PC-3 (cell line): Measurements from ENCODE around the gene PTGES. TPM values are rescaled to one million over a fixed set of nuclear protein-coding genes. Genes with fewer than 3 reads are reported as not detected.

Experiments
- ATAC-seq: fragments of 200-7000 bp; cut with Tn5 transposase; 2 replicates; pipeline ENCODE4 v1.9.1; 2020; ENCODE audit warnings: mild to moderate bottlenecking, moderate library complexity
- BruUV-seq: library from RNA; stranded (reverse); fragments of 400-500 nt; replicated peaks from 2 replicates; lab custom pipeline; 2021; lab: Mats Ljungman, UMichigan
- CTCF ChIA-PET: fragments of 300-600 bp; sonication (Branson Sonifier 250); formaldehyde crosslinking; loops from one replicate; lab custom pipeline; 2022; ENCODE audit warnings: antibody characterized with exemption; lab: Charles Lee
- POLR2A ChIA-PET: fragments of 300-600 bp; sonication (Branson Sonifier 250); formaldehyde crosslinking; loops from one replicate; lab custom pipeline; 2022; ENCODE audit warnings: antibody characterized with exemption; ENCODE audit not compliant: unreplicated experiment; lab: Charles Lee
- DNase-seq: peaks from one replicate; pipeline ENCODE4 v3.0.0-alpha.2; 2015
- H2AFZ ChIP-seq: fragments of 300-600 bp; sonication (generic); 2 replicates; pipeline ENCODE4 v1.6.0; 2016; ENCODE audit warnings: antibody characterized with exemption, low read length
- H3F3A ChIP-seq: fragments of 300-600 bp; sonication (generic); one replicate; pipeline ENCODE4 v1.6.0; 2017; ENCODE audit warnings: antibody characterized with exemption, low read length, control low read depth, mild to moderate bottlenecking; ENCODE audit not compliant: unreplicated experiment
- H3K27ac ChIP-seq: fragments of 300-600 bp; sonication (generic); 2 replicates; pipeline ENCODE4 v1.5.1; 2016; ENCODE audit warnings: mild to moderate bottlenecking, low read length
- H3K27me3 ChIP-seq: fragments of 300-600 bp; sonication (generic); 2 replicates; pipeline ENCODE4 v1.6.1; 2016; ENCODE audit warnings: low read length, mixed read lengths
- H3K36me3 ChIP-seq: fragments of 300-600 bp; sonication (generic); 2 replicates; pipeline ENCODE4 v1.6.1; 2016; ENCODE audit warnings: low read depth, mixed run types, low read length, mixed read lengths
- H3K4me1 ChIP-seq: fragments of 300-600 bp; sonication (generic); 2 replicates; pipeline ENCODE4 v1.5.1; 2016; ENCODE audit warnings: low read length; ENCODE audit not compliant: insufficient read depth
- H3K4me2 ChIP-seq: fragments of 300-600 bp; sonication (generic); 2 replicates; pipeline ENCODE4 v1.6.0; 2016; ENCODE audit warnings: low read length
- H3K4me3 ChIP-seq: fragments of 300-600 bp; sonication (generic); 2 replicates; pipeline ENCODE4 v1.5.1; 2016; ENCODE audit warnings: mild to moderate bottlenecking, low read length, mixed read lengths
- H3K79me2 ChIP-seq: fragments of 300-600 bp; sonication (generic); 2 replicates; pipeline ENCODE4 v1.6.1; 2017; ENCODE audit warnings: low read length, mixed read lengths
- H3K9ac ChIP-seq: fragments of 300-600 bp; sonication (generic); 2 replicates; pipeline ENCODE4 v1.6.0; 2016; ENCODE audit warnings: mild to moderate bottlenecking, low read length
- H3K9me2 ChIP-seq: fragments of 300-600 bp; sonication (generic); replicated peaks from 2 replicates; pipeline ENCODE4 v1.6.1; 2016; ENCODE audit warnings: mixed run types, low read length, mixed read lengths
- H3K9me3 ChIP-seq: fragments of 300-600 bp; sonication (generic); 2 replicates; pipeline ENCODE4 v1.6.1; 2016; ENCODE audit warnings: low read length, mixed read lengths
- H4K20me1 ChIP-seq: fragments of 300-600 bp; sonication (generic); 2 replicates; pipeline ENCODE4 v1.6.1; 2016; ENCODE audit warnings: low read length, mixed read lengths
- CTCF ChIP-seq: fragments of 300-600 bp; sonication (generic); conservative IDR thresholded peaks from 2 replicates; pipeline ENCODE4 v1.5.1; 2017; ENCODE audit warnings: antibody characterized with exemption, low read depth, mild to moderate bottlenecking, low read length
- EZH2 ChIP-seq: fragments of 300-600 bp; sonication (generic); IDR thresholded peaks from one replicate; pipeline ENCODE4 v1.6.1; 2017; ENCODE audit warnings: antibody characterized with exemption, mild to moderate bottlenecking, low read length; ENCODE audit not compliant: unreplicated experiment
- EZH2phosphoT487 ChIP-seq: fragments of 300-600 bp; sonication (generic); IDR thresholded peaks from 2 replicates; pipeline ENCODE4 v1.6.1; 2018; ENCODE audit warnings: mild to moderate bottlenecking, antibody characterized with exemption, low read length, borderline replicate concordance
- intact Hi-C: fragments of 100-400 bp; cut with micrococcal nuclease; formaldehyde crosslinking; loops from 2 replicates; pipeline ENCODE4 v1.9.0; 2023
- total RNA-seq: library from RNA; depleted of rRNA; stranded (reverse); fragments of >200 nt; gene quantifications from 2 replicates; pipeline ENCODE4 v1.2.3, GENCODE V29; 2014

The PTGES gene
- total RNA-seq, 1 experiment from 2014 or later: 21.0 TPM

GRCh38 chr9:129694243-129694646, 58.6 kb downstream of the PTGES start:
- Histone ChIP-seq H3K9me2 (no peaks in the 10 kb centered on the region), H3K27me3 (no peaks in the 10 kb centered on the region), H3K27ac (no peak overlapping the region), H4K20me1 (no peaks in the 10 kb centered on the region), H3K9ac (no peak overlapping the region), H2AFZ (no peak overlapping the region), H3K9me3 (no peaks in the 10 kb centered on the region), H3K36me3 (no peaks in the 10 kb centered on the region), H3K4me3 (no peak overlapping the region), H3K4me2 (no peak overlapping the region), H3F3A (no peaks in the 10 kb centered on the region), H3K79me2 (no peaks in the 10 kb centered on the region), H3K4me1 (no peaks in the 10 kb centered on the region; the same call in 1 of the 2 replicates)
- POLR2A ChIA-PET: no interaction called here
- no TSS peak for BruUV-seq
- TF ChIP-seq CTCF (no peak), EZH2 (no peak), EZH2phosphoT487 (no peak)
- CTCF ChIA-PET: no interaction called here
- intact Hi-C loops: no loop called here
- DNase-seq (no peak), ATAC-seq (no peak)

- H3K9me2 ChIP-seq: no peaks in the 10 kb centered on the region
Measured at GRCh38 chr9:129693741-129694140, 59.1 kb downstream of the PTGES start.

More at GRCh38 chr9:129693741-129694140, 59.1 kb downstream of the PTGES start:
- H4K20me1 ChIP-seq: no peaks in the 10 kb centered on the region
- H3K36me3 ChIP-seq: no peaks in the 10 kb centered on the region
- intact Hi-C loops: no loop called here
- no peak overlapping the region for H3K4me2 ChIP-seq
- no peaks in the 10 kb centered on the region for H3F3A ChIP-seq
- ChIA-PET CTCF (no interaction called here), POLR2A (no interaction called here)
- no peak overlapping the region for H2AFZ ChIP-seq
- H3K9me3 ChIP-seq: no peaks in the 10 kb centered on the region
- BruUV-seq: no TSS peak
- H3K4me1 ChIP-seq: no peaks in the 10 kb centered on the region; the same call in 1 of the 2 replicates
- no peaks in the 10 kb centered on the region for H3K27me3 ChIP-seq
- no peak for TF ChIP-seq EZH2phosphoT487
- TF ChIP-seq CTCF: no peak
- no peak for TF ChIP-seq EZH2
- no peak overlapping the region for H3K4me3 ChIP-seq
- DNase-seq (no peak), ATAC-seq (no peak)
- H3K9ac ChIP-seq: no peak overlapping the region
- H3K79me2 ChIP-seq: no peaks in the 10 kb centered on the region
- H3K27ac ChIP-seq: no peak overlapping the region
